Measurements from ENCODE around the gene LRRC10B. TPM values are rescaled to one million over a fixed set of nuclear protein-coding genes. Genes with fewer than 3 reads are reported as not detected.

The LRRC10B gene
- total RNA-seq, 1 experiment from 2014 or later, result 0.39 TPM

GRCh38 chr11:61537326-61537725 lies 28.8 kb downstream of the LRRC10B start:
- no CpG with 5 or more reads among the region's 8 CpGs for WGBS (ENCODE audit: extremely low coverage, insufficient read length, low lambda C conversion rate)
- peaks cover 3% of the 10 kb centered on the region for H3K23me2 ChIP-seq (ENCODE audit: insufficient read length, low read depth, low read length, poor library complexity, severe bottlenecking)
- Mint-ChIP-seq H3K36me3 (ENCODE audit: insufficient read depth in 1 of 3, low read depth in 3 of 3) (peaks cover 0 to 4% (median 0%) of the 10 kb centered on the region in 3 experiments; a peak in 1 of 7 replicates), H3K9me3 (no peaks in the 10 kb centered on the region), H3K4me3 (no peak overlapping the region), H3K27me3 (ENCODE audit: low read depth) (peaks cover 8% of the 10 kb centered on the region), H3K27ac (no peak overlapping the region), H3K4me1 (peaks cover 34 to 42% of the 10 kb centered on the region in 2 experiments)
- no peak overlapping the region for H2BK5ac ChIP-seq (ENCODE audit: insufficient read length, low read length)
- no peak overlapping the region for H3K27ac ChIP-seq (ENCODE audit: insufficient read length, low read depth, low read length)
- H3K4me2 ChIP-seq (ENCODE audit: insufficient read depth, insufficient read length, low read length), result no peak overlapping the region
- no peak overlapping the region for H3K18ac ChIP-seq (ENCODE audit: insufficient read length, low read depth, low read length)
- DNase-seq, result no peak
- H3K27me3 ChIP-seq (ENCODE audit: insufficient read depth, low read length), result no peaks in the 10 kb centered on the region
- H3K56ac ChIP-seq (ENCODE audit: insufficient read length, low read depth, low read length), result no peak overlapping the region
- no peak overlapping the region for H3T11ph ChIP-seq (ENCODE audit: low read length)
- H2BK12ac ChIP-seq (ENCODE audit: insufficient read length, low read depth, low read length), result no peak overlapping the region
- no peak overlapping the region for H3K14ac ChIP-seq (ENCODE audit: insufficient read depth, low read length)
- H3K4me1 ChIP-seq (ENCODE audit: insufficient read depth, low read length), result peaks cover 9% of the 10 kb centered on the region
- no peak for TF ChIP-seq CTCF (conservative IDR thresholded peaks at IDR 0.05)
- H4K8ac ChIP-seq (replicated peaks; ENCODE audit: insufficient read length, low read depth, low read length), result no peak overlapping the region
- no peak overlapping the region for H4K91ac ChIP-seq (ENCODE audit: insufficient read length, low read depth, low read length)
- H2AFZ ChIP-seq (ENCODE audit: low read length), result no peak overlapping the region
- no peaks in the 10 kb centered on the region for H3K9me3 ChIP-seq (ENCODE audit: control insufficient read depth, low read depth, low read length)
- H2AK5ac ChIP-seq (ENCODE audit: insufficient read length, low read length), result no peak overlapping the region
- H4K20me1 ChIP-seq (ENCODE audit: control insufficient read depth, insufficient read depth, insufficient read length), result no peaks in the 10 kb centered on the region
- no peak overlapping the region for H2BK20ac ChIP-seq (ENCODE audit: low read depth, low read length, poor library complexity, severe bottlenecking)
- H2BK120ac ChIP-seq (ENCODE audit: low read depth, low read length, poor library complexity, severe bottlenecking), result no peak overlapping the region
- H3K9ac ChIP-seq (ENCODE audit: extremely low read depth, insufficient read length, low read length), result no peak overlapping the region
- no peak overlapping the region for H3K23ac ChIP-seq (ENCODE audit: insufficient read length, low read depth, low read length)
- no peak overlapping the region for H2BK15ac ChIP-seq (ENCODE audit: low read depth, low read length)
- H3K79me1 ChIP-seq (ENCODE audit: insufficient read depth, low read depth, low read length, poor library complexity, severe bottlenecking), result no peaks in the 10 kb centered on the region
- no peak overlapping the region for H4K5ac ChIP-seq (ENCODE audit: insufficient read length, low read depth, low read length)
- H3K79me2 ChIP-seq (ENCODE audit: insufficient read depth, low read length), result no peaks in the 10 kb centered on the region
- no peak overlapping the region for H3K4ac ChIP-seq (ENCODE audit: low read depth, low read length)
